NCI-H1092 (cell line): Measurements from ENCODE around the gene MGAM2.
"Not testable (repeated sequence)": the region's sequence is repeated elsewhere in the genome, so short reads cannot be mapped to it uniquely, and the experiment has no call there.

ENCODE experiments used
- DNase-seq: peaks from one replicate; lab custom pipeline; 2025; lab: John Stamatoyannopoulos, UW

Gene MGAM2

GRCh38 chr7:142111499-142111898 lies at the start of gene MGAM2:
MGAM2 (plus strand) TSS chr7:142111718; CDS start chr7:142116874, 5,156 bp downstream.
- DNase-seq: no peak

GRCh38 chr7:142063551-142064442 lies 47.7 kb upstream of the MGAM2 start:
- DNase-seq: no peak

- no peak for DNase-seq
These were observed 45.0 kb upstream of the MGAM2 start for GRCh38 chr7:142066536-142066935.

GRCh38 chr7:142077762-142078161 lies 33.8 kb upstream of the MGAM2 start:
- no peak for DNase-seq

GRCh38 chr7:142083605-142084004 lies 27.9 kb upstream of the MGAM2 start:
- DNase-seq: no peak

GRCh38 chr7:142085428-142085827 lies 26.1 kb upstream of the MGAM2 start:
- no peak for DNase-seq

- peak; percentile 91 for DNase-seq
These were observed 23.4 kb upstream of the MGAM2 start for GRCh38 chr7:142088022-142088714.

GRCh38 chr7:142089035-142089434 lies 22.5 kb upstream of the MGAM2 start:
- peak; percentile 18 for DNase-seq

GRCh38 chr7:142091961-142092360 lies 19.6 kb upstream of the MGAM2 start:
- DNase-seq: no peak

GRCh38 chr7:142094861-142095260 lies 16.7 kb upstream of the MGAM2 start:
- DNase-seq: no peak

- no peak for DNase-seq
These were observed 13.9 kb upstream of the MGAM2 start for GRCh38 chr7:142097571-142097970.

GRCh38 chr7:142098004-142098403 lies 13.5 kb upstream of the MGAM2 start:
- no peak for DNase-seq

GRCh38 chr7:142099347-142099746 lies 12.2 kb upstream of the MGAM2 start:
- not testable (repeated sequence) for DNase-seq

- no peak for DNase-seq
These were observed 10.9 kb upstream of the MGAM2 start for GRCh38 chr7:142100634-142101033.

- DNase-seq: not testable (repeated sequence)
These were observed 9.7 kb upstream of the MGAM2 start for GRCh38 chr7:142101794-142102193.

- DNase-seq: no peak
These were observed 6.7 kb upstream of the MGAM2 start for GRCh38 chr7:142104550-142105527.

- no peak for DNase-seq
These were observed 2.6 kb upstream of the MGAM2 start for GRCh38 chr7:142108728-142109505.

- DNase-seq: no peak
These were observed 1.4 kb upstream of the MGAM2 start for GRCh38 chr7:142110098-142110497.

- no peak for DNase-seq
These were observed 880 bp upstream of the MGAM2 start for GRCh38 chr7:142110638-142111037.

- no peak for DNase-seq
These were observed 568 bp downstream of the MGAM2 start for GRCh38 chr7:142112086-142112485.

- no peak for DNase-seq
These were observed 2.7 kb downstream of the MGAM2 start for GRCh38 chr7:142114207-142114606.
